GM18873 (cell line): ENCODE results near the gene FBH1.
"Not testable (repeated sequence)": the region's sequence is repeated elsewhere in the genome, so short reads cannot be mapped to it uniquely, and the experiment has no call there.

Source experiments
- ATAC-seq: cut with Tn5 transposase; IDR thresholded peaks from one replicate; pipeline ENCODE4 v1.9.1; 2021; ENCODE audit warnings: mild to moderate bottlenecking, moderate library complexity, moderate number of reproducible peaks; ENCODE audit not compliant: unreplicated experiment, low FRiP score

The FBH1 gene

DNA sequence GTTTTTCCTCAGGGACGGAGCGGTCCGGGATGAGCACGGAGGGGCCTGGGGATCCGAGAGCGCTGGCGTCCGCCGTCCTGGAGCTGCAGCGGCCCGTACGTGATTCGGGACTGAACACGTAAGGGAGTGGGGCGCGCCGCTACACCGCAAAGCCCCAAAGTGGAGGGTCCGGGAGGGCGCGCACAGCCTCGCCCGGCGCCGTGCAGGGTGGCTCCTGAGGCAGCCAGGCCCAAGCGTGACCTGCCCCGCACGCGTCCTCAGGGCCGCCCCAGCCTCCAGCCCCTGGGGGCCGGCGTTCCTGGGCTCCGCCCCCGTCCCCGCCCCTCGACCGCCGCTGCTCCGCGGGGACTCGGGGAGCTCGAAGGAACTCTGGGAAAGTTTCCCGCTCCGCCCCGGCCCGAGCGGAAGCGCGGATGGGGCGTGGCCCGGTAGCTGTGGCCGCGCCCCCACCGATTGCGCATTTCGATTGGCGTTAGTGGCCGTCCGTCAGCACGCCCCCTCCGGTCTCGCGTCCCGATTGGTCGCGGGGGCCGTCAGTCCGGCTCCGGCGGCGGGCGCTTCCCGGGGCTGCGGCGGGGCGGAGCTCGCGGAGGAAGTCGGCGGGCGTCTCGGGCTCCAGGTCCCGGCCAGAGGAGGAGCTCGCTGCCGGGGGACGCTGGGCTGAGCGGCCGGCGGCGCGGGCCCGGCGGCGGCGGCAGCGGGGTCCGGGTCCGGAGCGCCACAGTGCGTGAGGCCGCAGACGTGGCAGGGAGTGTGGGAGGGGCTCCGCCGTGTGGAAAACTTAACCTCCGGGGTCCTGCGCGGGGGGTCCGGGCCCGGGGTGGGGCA lies at the start of gene FBH1, which contains the start of gene ANKRD16:
Gene FBH1 (plus strand): TSS at position 620 of the 828 bp plus-strand sequence. CDS start 103 bp downstream, at position 723.
Gene ANKRD16 (minus strand): TSS at position 270 of the 828 bp plus-strand sequence. CDS start 539 bp downstream, outside the sequence.
- peak; percentile 87 for ATAC-seq

DNA sequence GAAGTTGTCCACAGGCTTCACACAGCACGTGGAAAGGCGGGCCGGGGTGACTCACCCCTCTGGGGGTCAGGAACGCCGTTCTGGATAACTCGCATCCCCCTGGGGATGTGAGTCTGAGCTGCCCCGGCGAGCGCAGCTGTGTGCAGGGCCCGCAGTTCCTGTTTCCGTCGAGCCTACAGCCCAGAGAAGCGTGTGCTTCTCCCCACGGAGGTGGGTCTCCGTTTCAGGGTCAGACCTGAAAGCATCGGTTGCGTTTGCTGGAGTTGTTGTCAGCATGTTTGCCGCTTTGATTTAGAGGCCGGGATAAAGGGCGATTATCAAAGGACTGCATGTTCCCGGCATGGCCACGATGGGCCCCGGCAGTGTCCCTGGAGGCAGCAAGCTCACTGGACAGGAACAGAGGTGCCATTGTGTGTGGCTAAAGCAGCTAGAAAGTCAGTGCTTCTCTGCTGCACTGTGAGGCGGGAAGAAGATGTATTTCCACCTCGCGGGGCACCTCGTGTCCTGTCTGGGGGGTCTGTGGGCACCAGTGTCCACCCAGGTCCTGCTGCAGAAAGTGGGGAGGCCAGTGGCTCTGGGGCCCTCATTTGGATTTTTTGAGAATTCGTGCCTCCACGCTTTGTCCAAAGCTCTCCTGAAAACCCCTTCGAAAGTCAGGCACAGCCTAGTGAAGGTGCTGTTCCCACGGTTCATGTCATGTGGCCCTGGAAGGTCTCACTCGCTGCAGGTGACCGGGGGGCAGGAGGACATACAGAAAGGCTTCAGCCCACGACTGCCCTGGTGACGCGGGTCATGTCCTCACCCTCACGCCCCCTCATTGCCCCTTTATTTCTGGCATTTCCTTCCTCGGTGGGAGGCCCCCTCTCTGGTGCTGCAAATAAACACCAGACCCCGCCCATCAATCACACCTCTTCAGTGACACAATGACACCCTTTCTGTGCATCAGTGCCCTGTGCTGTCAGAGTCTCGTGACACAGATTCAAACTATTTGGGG lies 49.4 kb upstream of the FBH1 start:
- peak; percentile 62 for ATAC-seq

DNA sequence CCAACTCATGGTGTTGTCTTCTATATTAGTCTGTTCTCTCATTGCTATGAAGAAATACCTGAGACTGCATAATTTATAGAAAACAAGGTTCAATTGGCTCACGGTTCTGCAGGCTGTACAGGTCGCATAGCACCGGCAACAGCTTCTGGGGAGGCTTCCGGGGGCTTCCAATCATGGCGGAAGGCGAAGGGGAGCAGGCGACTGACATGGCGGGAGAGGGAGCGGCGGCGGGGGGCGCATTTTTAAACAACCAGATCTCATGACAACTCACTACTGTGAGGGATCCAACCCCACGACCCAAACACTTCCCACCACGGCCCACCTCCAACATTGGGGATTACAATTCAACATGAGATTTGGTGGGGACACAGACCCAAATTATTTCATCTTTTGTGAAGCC lies 48.1 kb upstream of the FBH1 start:
- ATAC-seq, result no peak

DNA sequence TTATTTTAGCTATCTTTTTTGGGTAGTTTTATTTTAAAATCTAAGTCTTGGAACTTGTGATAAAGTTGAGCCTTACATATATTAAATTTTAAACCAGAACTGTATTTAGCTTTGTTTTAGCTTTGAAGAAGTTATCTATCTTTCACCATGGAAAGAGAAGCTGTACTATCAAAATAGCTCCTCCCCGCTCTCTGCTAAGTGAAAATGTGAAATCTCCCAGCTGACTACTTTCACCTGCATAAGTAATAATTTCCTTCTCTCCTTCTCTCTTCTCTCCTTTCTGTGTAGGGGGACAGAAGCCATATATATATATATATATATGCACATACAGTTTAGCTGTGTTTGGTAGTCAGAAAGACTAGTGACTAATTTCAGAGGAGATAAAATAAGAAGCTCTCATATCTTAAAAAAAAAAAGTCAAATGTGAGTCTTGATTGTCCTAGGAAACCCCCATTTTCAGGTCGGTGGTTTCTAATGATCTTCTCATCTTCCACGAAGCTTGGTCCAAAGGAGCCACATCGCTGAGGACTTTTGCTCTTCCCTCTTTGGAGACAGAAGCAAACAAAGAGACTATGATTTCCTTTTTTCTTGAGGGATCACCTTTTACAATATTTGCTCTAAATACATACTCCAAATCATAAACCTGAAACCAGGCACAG lies 46.2 kb upstream of the FBH1 start:
- ATAC-seq, result no peak

DNA sequence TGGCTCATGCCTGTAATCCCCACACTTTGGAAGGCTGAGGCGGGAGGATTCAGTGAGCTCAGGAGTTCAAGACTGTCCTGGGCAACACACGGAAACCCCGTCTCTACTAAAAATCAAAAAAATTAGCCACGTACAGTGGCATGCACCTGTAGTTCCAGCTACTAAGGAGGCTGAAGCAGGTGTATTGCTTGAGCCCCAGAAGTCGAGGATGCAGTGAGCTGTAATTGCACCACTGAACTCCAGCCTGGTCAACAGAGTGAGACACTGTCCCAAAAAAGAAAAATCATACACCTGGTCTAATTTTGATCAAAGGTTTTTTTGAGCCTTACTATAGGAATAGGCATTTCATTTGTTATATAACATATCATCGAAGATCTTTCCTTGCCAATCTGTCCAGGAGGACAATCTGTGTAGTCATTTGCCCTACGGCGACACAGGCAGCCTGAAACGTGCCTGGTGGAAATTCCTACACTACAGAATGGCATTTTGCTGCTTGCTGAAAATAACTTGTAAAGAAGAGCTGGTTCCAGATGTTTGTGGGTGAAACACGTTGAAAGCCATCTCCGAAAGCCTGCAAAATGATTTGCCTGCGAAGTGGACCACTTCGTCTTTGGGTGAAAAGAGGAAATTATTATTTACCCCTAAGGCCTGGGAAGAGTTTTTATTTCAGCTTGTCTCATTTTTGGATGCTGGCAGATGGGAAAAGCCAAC lies 45.5 kb upstream of the FBH1 start:
- no peak for ATAC-seq

GRCh38 chr10:5846667-5847066 lies 43.4 kb upstream of the FBH1 start:
- ATAC-seq, result not testable (repeated sequence)

GRCh38 chr10:5854131-5854475 lies 35.9 kb upstream of the FBH1 start:
- ATAC-seq, result no peak

GRCh38 chr10:5855979-5856700 lies 33.9 kb upstream of the FBH1 start:
- no peak for ATAC-seq

- no peak for ATAC-seq
Observed at GRCh38 chr10:5856701-5857004, 33.4 kb upstream of the FBH1 start.

GRCh38 chr10:5858811-5859210 lies 31.2 kb upstream of the FBH1 start:
- no peak for ATAC-seq

- ATAC-seq, result no peak
Observed at GRCh38 chr10:5860066-5860465, 30.0 kb upstream of the FBH1 start.

DNA sequence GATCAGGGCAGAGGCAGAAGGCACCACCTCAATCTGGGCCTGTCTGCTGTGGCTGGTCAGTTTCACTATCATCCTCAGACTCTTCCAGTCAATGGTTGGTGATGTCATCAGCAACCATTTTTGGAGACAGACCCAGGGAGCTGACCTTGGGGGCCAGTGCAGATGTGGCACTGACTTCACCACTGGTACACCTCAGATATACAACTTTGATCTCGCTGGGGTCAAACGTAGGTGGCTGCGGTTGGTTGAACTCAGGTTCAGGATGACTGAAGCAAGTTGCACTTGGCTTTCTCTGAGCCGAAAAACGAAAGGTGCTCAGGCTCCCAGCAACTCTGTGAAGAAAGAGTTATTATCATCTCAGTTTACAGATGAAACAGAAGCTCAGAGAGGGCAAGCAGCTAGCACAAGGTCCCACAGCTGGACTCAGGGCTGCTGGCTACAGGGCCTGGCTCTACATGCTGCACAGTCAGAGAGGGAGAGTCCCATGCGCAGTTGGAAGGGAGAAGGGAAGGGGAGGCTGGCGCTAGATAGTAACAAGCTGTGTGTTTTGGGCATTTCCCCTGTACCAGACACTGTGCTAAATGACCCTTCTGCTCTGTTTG lies 27.6 kb upstream of the FBH1 start:
- peak; percentile 97 for ATAC-seq

DNA sequence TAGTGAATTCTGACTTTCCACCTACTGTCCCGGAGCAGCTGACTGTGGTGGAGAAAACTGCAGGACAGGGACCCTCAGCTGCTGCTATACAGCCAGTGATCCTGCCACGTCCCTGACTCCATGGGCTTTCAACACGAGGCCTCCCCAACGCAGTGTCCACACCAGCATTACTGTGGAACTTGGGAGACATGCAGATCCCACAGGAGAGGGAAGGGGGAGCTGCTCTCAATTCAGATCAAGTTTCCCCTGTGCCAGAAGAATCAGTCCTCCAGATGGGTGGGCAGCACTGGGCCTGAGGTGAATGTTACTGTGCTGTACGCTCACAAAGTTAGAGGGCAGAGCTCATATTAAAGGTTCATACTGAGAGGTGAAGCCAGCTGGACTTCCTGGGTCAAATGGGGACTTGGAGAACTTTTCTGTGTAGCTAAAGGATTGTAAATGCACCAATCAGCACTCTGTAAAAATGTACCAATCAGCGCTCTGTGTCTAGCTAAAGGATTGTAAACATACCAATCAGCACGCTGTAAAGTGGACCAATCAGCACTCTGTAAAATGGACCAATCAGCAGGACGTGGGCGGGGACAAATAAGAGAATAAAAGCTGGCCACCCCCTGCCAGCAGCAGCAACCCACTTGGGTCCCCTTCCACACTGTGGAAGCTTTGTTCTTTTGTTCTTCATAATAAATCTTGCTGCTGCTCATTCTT lies 26.9 kb upstream of the FBH1 start:
- ATAC-seq, result not testable (repeated sequence)

DNA sequence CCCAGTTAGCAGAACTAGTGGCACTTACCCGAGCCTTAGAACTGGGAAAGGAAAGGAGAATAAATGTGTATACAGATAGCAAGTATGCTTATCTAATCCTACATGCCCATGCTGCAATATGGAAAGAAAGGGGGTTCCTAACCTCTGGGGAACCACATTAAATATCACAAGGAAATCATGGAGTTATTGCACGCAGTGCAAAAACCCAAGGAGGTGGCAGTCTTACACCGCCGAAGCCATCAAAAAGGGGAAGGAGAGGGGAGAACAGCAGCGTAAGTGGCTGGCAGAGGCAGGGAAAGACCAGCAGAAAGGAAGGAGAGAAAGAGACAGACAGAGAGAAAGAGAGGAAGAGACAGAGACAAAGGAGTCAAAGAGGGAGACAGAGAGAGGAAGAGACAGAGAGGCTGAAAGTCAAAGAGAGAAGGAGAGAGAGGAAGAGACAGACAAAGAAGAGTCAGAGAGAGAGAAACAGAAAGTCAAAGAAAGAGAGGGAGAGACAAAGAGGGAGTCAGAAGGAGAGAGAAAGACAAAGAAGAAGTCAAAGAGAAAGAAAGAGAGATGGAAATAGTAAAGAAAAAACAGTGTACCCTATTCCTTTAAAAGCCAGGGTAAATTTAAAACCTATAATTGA lies 23.5 kb upstream of the FBH1 start:
- ATAC-seq, result not testable (repeated sequence)

GRCh38 chr10:5867091-5867615 lies 22.9 kb upstream of the FBH1 start:
- not testable (repeated sequence) for ATAC-seq

DNA sequence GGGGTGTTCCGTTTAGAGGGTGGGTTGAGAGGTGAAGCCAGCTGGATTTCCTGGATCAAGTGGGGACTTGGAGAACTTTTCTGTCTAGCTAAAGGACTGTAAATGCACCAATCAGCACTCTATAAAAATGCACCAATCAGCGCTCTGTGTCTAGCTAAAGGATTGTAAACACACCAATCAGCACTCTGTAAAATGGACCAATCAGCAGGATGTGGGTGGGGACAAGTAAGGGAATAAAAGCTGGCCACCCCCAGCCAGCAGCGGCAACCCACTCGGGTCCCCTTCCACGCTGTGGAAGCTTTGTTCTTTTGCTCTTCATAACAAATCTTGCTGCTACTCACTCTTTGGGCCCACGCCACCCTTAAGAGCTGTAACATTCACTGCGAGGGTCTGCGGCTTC lies 21.7 kb upstream of the FBH1 start:
- ATAC-seq, result not testable (repeated sequence)

DNA sequence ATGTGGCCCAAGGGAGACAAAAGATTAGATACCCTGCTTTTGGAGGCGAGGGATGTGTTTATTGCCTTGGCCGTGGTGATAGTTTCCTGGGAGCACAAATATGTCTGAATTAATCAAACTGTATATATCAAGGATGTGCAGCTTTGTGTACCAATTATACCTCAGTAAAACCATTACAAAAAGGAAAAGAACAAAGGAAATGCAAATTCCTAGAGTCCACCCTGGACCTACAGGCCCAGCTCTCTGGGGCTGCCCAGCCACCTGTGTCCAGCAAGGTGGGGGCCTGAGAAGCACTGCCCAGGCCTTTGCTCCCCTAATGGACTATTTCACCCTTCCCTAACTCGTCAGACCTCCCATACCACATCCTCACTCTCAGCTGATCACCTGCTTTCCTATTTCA lies 20.9 kb upstream of the FBH1 start:
- no peak for ATAC-seq

DNA sequence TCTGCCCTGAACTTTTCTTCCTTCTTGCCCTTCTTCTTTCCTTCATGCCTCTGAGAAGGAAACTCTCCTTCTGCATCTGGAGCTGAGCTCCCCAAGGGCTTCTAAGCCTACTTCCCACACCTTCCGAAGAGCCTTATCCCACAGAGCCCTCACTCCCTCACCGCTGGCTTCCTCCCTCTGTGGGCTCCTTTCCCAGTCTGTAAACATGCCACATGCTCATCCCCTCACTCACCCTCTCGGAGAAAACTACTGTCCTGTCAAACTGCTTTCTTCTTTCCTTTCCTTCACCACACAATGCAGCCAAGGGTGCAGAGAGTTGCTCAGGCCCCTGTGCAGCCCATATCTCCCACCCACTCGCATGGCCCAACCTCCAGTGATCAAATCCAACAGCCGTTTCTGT lies 18.4 kb upstream of the FBH1 start:
- ATAC-seq, result no peak
